Jurkat, Clone E6-1 (cell line): ENCODE results near the gene OSBPL10.

Experiments
- DNase-seq: peaks from one replicate; pipeline ENCODE4 v3.0.0-alpha.2; 2011; ENCODE audit warnings: low read depth, low spot score
- H3K4me3 ChIP-seq: 2 replicates; pipeline ENCODE4 v1.5.1; 2011; ENCODE audit warnings: mild to moderate bottlenecking, low read length, control low read depth, moderate library complexity

The OSBPL10 gene

GRCh38 chr3:31671976-31672375 lies 309.1 kb downstream of the OSBPL10 start:
- no peak for DNase-seq
- H3K4me3 ChIP-seq, result no peak overlapping the region

GRCh38 chr3:31671451-31671850 lies 309.6 kb downstream of the OSBPL10 start:
- no peak overlapping the region for H3K4me3 ChIP-seq

GRCh38 chr3:31670722-31671121 lies 310.3 kb downstream of the OSBPL10 start:
- no peak overlapping the region for H3K4me3 ChIP-seq
- no peak for DNase-seq

More at GRCh38 chr3:31671451-31671850, 309.6 kb downstream of the OSBPL10 start:
- no peak for DNase-seq

- no peak for DNase-seq
Measured at GRCh38 chr3:31670136-31670535, 310.9 kb downstream of the OSBPL10 start.

DNA sequence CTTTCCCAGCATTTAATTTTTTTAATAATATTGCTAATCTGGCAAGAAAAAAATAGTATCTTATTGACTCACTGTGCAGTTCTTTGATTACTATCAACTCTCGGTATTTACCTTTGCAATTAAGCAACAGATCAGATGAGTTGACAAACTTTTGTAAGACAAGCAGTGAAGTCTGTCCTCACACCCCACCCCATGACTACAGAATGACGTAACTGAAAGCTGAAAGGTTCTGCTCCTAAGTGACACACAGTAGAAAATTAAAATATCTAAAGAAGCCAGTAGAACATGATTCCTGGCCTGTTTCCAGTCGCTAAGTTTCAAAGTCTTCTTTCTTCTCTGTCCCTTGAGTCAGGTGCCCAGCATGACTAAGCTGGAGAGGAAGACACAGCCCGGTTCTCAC lies 312.8 kb downstream of the OSBPL10 start:
- no peak overlapping the region for H3K4me3 ChIP-seq
- DNase-seq, result no peak

More at GRCh38 chr3:31670136-31670535, 310.9 kb downstream of the OSBPL10 start:
- no peak overlapping the region for H3K4me3 ChIP-seq

DNA sequence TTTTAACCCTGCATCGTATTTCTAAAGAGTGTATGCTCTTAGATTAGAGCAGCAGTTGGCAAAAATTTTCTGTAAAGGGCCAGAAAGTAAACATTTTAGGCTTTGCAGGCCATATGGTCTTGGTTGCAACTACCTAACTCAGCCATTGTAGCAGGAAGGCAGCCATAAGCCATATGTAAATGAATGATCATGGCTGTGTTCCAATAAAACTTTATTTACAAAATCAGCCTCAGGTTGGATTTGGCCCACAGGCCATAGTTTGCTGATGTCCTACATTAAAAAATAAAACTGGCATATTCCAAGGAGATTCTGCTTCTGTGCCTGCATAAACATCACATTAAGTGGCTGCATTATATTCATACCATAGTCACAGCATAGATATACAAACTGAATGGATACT lies 313.5 kb downstream of the OSBPL10 start:
- DNase-seq, result no peak
- no peak overlapping the region for H3K4me3 ChIP-seq

DNA sequence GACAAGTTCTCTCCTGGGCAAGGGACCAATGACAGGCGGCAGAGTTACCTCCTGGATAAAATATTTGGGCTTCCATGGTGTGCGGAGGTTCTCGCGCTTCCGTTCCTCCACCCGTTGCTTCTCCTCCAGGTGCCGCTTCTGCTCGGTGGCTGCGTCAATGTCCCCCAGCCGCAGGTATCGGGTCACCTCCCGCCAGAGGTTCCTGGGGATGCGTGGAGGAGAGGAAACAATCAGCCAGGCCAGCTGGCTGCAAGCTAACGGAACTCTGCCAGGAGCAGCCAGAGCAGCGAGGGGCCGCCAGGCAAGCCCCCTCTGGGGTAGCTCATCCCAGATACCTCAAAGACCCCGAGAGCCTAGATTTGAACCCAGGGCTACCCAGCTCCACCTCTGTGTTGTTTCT lies 317.0 kb downstream of the OSBPL10 start:
- no peak for DNase-seq
- H3K4me3 ChIP-seq, result no peak overlapping the region

- no peak overlapping the region for H3K4me3 ChIP-seq
- no peak for DNase-seq
Measured at GRCh38 chr3:31661993-31662670, 318.9 kb downstream of the OSBPL10 start.

- DNase-seq, result no peak
Measured at GRCh38 chr3:31661286-31661685, 319.8 kb downstream of the OSBPL10 start.

GRCh38 chr3:31659246-31659645 lies 321.8 kb downstream of the OSBPL10 start:
- no peak overlapping the region for H3K4me3 ChIP-seq
- DNase-seq, result no peak

More at GRCh38 chr3:31661286-31661685, 319.8 kb downstream of the OSBPL10 start:
- no peak overlapping the region for H3K4me3 ChIP-seq

GRCh38 chr3:31654998-31655397 lies 326.1 kb downstream of the OSBPL10 start:
- DNase-seq, result no peak
- H3K4me3 ChIP-seq, result no peak overlapping the region

GRCh38 chr3:31653464-31653863 lies 327.6 kb downstream of the OSBPL10 start:
- DNase-seq, result no peak
- no peak overlapping the region for H3K4me3 ChIP-seq

DNA sequence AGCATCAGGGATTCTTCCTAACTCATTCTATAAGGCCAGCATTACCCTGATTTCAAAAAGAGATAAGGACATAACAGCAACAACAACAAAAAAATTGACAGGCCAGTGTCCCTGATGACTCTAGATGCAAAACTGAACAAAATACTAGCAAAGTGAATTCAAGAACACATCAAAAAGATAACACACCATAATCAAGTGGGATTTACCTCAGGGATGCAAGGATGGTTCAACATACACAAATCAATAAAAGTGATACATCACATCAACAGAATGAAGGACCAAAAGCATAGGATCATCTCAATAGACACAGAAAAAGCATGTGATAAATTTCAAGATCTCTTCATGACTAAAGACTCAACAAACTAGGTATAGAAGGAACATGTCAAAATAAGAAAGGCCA lies 328.8 kb downstream of the OSBPL10 start:
- H3K4me3 ChIP-seq, result no peak overlapping the region
- no peak for DNase-seq

DNA sequence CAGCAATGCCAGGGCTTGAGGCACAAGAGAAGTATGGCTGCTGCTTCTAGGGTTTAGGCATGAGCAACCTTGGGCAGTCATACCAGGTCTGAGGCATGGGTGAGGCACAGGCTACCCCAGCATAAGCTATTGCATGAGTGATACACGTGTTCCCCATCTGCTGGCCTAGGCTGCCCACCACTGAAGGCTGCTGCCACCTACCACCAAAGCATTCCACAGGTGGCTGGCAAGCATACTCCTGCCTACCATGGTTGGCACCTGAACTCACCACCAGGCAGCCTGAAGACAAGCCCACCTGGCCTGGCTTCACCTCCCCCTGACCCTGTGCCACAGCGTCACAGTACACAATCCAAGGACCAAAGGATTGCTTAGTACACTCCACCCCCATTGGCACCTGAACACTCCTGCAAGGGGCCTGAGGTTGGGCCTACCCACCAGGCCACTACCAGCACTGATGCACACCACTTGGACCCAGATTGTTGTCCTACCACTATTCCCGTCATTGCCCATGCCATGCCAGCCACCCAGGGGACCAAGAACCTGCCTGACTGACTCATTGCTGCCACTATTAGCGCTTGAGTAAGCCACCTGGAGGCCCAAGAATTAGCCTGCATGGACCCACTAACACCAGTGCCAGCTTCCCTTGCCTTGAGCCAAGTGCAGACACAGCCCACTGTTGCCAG lies 332.6 kb downstream of the OSBPL10 start:
- no peak overlapping the region for H3K4me3 ChIP-seq
- DNase-seq, result no peak

DNA sequence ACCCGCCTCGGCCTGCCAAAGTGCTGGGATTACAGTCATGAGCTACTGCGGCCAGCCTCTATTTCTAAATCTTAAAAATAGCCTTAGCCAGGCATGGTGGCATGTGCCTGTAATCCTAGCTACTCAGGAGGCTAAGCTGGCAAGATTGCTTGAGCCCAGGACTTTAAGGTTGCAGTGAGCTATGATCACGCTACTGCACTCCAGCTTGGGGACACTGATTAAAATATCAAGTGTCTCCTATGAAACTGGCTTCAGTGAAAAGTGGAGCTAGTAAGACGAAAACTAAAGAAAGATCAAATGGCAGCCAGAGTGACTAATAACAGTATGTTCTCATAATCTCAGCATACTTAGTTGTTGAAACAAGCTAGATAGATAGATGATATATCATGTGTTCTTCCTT lies 335.8 kb downstream of the OSBPL10 start:
- DNase-seq, result no peak
- H3K4me3 ChIP-seq, result no peak overlapping the region

GRCh38 chr3:31639828-31640227 lies 341.2 kb downstream of the OSBPL10 start:
- no peak overlapping the region for H3K4me3 ChIP-seq
- DNase-seq, result no peak

DNA sequence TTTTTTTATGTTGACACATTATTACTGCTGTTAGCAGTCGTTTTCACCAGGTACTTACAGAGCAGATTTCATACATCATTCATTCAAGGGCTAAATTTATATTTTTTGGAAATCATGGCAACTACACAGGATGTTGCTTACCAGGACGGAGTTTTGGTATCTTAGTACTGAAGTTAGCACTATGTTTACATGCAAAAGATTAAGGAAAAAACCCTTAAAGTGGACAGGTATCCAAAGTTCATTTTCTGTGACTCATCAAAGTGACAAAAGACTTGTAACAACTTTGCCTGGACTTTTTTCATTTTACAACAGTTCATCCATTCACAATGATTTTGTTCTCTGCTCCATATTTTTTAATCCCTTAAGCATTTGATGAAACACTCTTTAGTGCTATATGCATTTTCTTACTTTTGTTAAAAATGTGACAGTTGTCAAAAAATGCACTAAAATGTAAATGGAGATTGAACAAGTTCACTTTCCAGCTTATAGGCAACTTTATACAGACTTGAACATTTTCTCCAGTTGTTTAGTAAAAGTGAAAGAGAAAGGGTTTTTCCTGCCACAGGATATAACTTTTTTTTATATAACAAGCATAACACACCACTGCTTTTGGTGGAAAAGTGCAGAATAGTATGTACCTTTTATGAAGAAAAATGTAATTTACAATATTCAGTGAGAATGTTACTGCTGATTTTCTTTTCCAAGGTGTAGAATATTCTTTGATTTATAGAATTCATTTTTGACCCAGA lies 344.2 kb downstream of the OSBPL10 start:
- H3K4me3 ChIP-seq, result no peak overlapping the region
- DNase-seq, result peak; percentile 21

DNA sequence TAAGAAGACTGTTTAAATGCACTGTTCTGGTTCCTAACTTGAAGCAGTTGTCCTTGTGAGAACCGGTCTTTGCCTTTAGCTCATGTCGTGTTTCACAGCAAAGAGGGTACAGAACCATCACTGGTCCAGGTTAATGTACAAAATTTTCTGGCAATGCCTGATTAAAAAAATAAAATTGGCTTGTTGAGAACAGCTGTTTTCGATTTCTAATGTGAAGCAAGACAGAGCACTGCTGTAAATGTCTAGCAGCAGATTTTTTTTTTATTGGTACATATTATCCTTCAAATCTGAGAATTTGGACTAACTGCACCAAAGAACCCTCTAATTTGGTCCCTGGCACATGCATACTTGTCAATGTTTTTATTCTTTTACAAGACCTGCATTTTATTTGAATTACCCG lies 345.0 kb downstream of the OSBPL10 start:
- no peak for DNase-seq
- H3K4me3 ChIP-seq, result no peak overlapping the region

- H3K4me3 ChIP-seq, result no peak overlapping the region
- no peak for DNase-seq
Measured at GRCh38 chr3:31635545-31635944, 345.5 kb downstream of the OSBPL10 start.

- DNase-seq, result no peak
Measured at GRCh38 chr3:31634476-31634875, 346.6 kb downstream of the OSBPL10 start.

More at GRCh38 chr3:31634476-31634875, 346.6 kb downstream of the OSBPL10 start:
- H3K4me3 ChIP-seq, result no peak overlapping the region
